Loucy (cell line): ENCODE results near the gene NTRK1.

Experiments
- EZH2phosphoT487 ChIP-seq: fragments of 200-600 bp; IDR thresholded peaks from 2 replicates; pipeline ENCODE4 v1.6.1; 2018; ENCODE audit warnings: antibody characterized with exemption, mild to moderate bottlenecking, moderate library complexity, borderline replicate concordance
- TF ChIP-seq, protein P1 (sequence below): fragments of 200-600 bp; sonication (generic); conservative IDR thresholded peaks from 2 replicates; pipeline ENCODE4 v1.5.1; 2014; ENCODE audit warnings: mild to moderate bottlenecking, antibody characterized with exemption, low read length

GRCh38 chr1:156886583-156887281 lies 26.1 kb downstream of the NTRK1 start:
- TF ChIP-seq, protein P1, sequence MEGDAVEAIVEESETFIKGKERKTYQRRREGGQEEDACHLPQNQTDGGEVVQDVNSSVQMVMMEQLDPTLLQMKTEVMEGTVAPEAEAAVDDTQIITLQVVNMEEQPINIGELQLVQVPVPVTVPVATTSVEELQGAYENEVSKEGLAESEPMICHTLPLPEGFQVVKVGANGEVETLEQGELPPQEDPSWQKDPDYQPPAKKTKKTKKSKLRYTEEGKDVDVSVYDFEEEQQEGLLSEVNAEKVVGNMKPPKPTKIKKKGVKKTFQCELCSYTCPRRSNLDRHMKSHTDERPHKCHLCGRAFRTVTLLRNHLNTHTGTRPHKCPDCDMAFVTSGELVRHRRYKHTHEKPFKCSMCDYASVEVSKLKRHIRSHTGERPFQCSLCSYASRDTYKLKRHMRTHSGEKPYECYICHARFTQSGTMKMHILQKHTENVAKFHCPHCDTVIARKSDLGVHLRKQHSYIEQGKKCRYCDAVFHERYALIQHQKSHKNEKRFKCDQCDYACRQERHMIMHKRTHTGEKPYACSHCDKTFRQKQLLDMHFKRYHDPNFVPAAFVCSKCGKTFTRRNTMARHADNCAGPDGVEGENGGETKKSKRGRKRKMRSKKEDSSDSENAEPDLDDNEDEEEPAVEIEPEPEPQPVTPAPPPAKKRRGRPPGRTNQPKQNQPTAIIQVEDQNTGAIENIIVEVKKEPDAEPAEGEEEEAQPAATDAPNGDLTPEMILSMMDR = no peak
- no peak for TF ChIP-seq EZH2phosphoT487
